Fibroblast of lung (primary cell): ENCODE data around the gene PFDN2. TPM values are rescaled to one million over a fixed set of nuclear protein-coding genes. Genes with fewer than 3 reads are reported as not detected.
"Not testable (repeated sequence)": the region's sequence is repeated elsewhere in the genome, so short reads cannot be mapped to it uniquely, and the experiment has no call there.

ENCODE experiments used
- DNase-seq, 2 donors: peaks; one replicate each; pipeline versions ENCODE4 v3.0.0 to v3.0.0-alpha.2; 2010; ENCODE audit warnings: low read depth in 2 of 2
- H2AFZ ChIP-seq: 2 replicates; pipeline ENCODE4 v1.5.1; 2012; ENCODE audit warnings: low read length, control low read depth, inconsistent platforms
- H3K27ac ChIP-seq: 2 replicates; pipeline ENCODE4 v1.5.1; 2011; ENCODE audit warnings: low read length, control low read depth; ENCODE audit not compliant: insufficient read depth
- H3K27me3 ChIP-seq: 2 replicates; pipeline ENCODE4 v1.5.1; 2011; ENCODE audit warnings: mild to moderate bottlenecking, low read length; ENCODE audit not compliant: control insufficient read depth, insufficient read depth
- H3K36me3 ChIP-seq: 2 replicates; pipeline ENCODE4 v1.5.1; 2011; ENCODE audit warnings: low read length; ENCODE audit not compliant: control insufficient read depth, insufficient read depth
- H3K4me1 ChIP-seq: 2 replicates; pipeline ENCODE4 v1.5.1; 2011; ENCODE audit warnings: low read length; ENCODE audit not compliant: control insufficient read depth, insufficient read depth; ENCODE audit errors: extremely low read depth
- H3K4me2 ChIP-seq: 2 replicates; pipeline ENCODE4 v1.5.1; 2011; ENCODE audit warnings: low read length, control low read depth; ENCODE audit not compliant: insufficient read depth; ENCODE audit errors: extremely low read depth
- H3K4me3 ChIP-seq, 4 experiments: fragments of 200-600 bp in 1 of 4; sonication (generic) in 1 of 4; replicated peaks in 1 of 4; 2 replicates each; pipeline ENCODE4 v1.5.1; 2011 to 2016; ENCODE audit warnings: low read length in 4 of 4, low read depth in 3 of 4, mild to moderate bottlenecking in 3 of 4, control low read depth in 2 of 4, inconsistent platforms in 1 of 4, mixed read lengths in 1 of 4; ENCODE audit not compliant: insufficient read depth in 1 of 4; ENCODE audit errors: control extremely low read depth in 1 of 4
- H3K79me2 ChIP-seq: 2 replicates; pipeline ENCODE4 v1.5.1; 2012; ENCODE audit warnings: mild to moderate bottlenecking, low read length, inconsistent platforms; ENCODE audit not compliant: control insufficient read depth, insufficient read depth
- H3K9ac ChIP-seq: 2 replicates; pipeline ENCODE4 v1.5.1; 2011; ENCODE audit warnings: mild to moderate bottlenecking, low read length, control low read depth; ENCODE audit not compliant: insufficient read depth
- H3K9me3 ChIP-seq: 2 replicates; pipeline ENCODE4 v1.5.1; 2012; ENCODE audit warnings: low read depth, low read length; ENCODE audit not compliant: control insufficient read depth, insufficient read depth
- H4K20me1 ChIP-seq: 2 replicates; pipeline ENCODE4 v1.5.1; 2011; ENCODE audit warnings: low read length; ENCODE audit not compliant: control insufficient read depth, insufficient read depth; ENCODE audit errors: extremely low read depth
- EZH2 ChIP-seq: IDR thresholded peaks from 2 replicates; pipeline ENCODE4 v1.5.1; 2012; ENCODE audit warnings: low read length, control low read depth, mild to moderate bottlenecking; ENCODE audit errors: missing control alignments
- polyA plus RNA-seq, 2 donors: library from polyadenylated mRNA; depleted of rRNA in 1 of 2; stranded (reverse) in 1 of 2; unstranded in 1 of 2; fragments of >200 nt; gene quantifications; 2 replicates each; pipeline ENCODE4 v1.2.1, GENCODE V29; 2011 to 2012; ENCODE audit warnings: missing spikeins in 1 of 2
- total RNA-seq: library from RNA; depleted of rRNA; stranded (reverse); fragments of >200 nt; gene quantifications from 2 replicates; pipeline ENCODE4 v1.2.1, GENCODE V29; 2014
- TF ChIP-seq, protein P1 (sequence below), 2 donors: IDR thresholded peaks in 1 of 2; conservative IDR thresholded peaks in 1 of 2; 1 replicate in 1 of 2; 2 replicates in 1 of 2; pipeline ENCODE4 v1.5.1; 2011 to 2012; ENCODE audit warnings: low read length in 2 of 2, control low read depth in 1 of 2, inconsistent platforms in 1 of 2, low read depth in 1 of 2, mild to moderate bottlenecking in 1 of 2

The PFDN2 gene
- total and polyA plus RNA-seq, 2 donors (not counting 1 experiment from before 2014, with no cell fraction given): 39.6 to 145 TPM

DNA sequence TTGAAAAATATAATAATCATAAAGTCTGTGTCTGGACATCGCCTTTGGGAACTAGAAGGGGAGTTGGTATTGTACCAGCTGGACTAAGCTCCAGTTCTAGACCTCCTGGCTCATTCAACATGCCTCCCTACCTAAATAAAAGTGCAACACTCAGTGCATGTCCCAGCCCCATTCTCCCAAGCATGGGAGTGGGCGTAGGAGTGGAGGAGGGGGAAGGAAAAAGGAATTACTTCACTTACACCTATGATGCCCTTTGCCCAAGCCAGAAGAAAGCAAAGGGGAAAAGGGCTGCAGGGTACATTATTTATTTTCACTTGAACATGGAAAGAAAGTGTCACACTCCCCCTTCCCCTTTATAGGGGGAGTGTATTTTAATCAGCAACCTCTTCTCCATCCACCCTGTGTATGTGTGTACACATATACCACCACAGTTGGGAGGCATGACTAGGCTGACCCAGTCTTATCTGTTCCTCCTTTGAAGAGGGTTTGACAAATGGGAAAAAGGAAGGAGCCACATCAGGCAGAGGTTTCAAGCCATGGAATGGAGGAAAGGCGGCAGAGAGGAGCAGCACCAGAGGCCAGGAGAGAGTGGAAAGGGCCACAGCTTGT lies 3.3 kb upstream of the PFDN2 start:
- Histone ChIP-seq H2AFZ (no peak overlapping the region), H3K4me1 (peaks cover 12% of the 10 kb centered on the region), H3K79me2 (peaks cover 37% of the 10 kb centered on the region), H3K36me3 (peaks cover 34% of the 10 kb centered on the region), H3K27me3 (no peaks in the 10 kb centered on the region), H3K27ac (no peak overlapping the region), H3K9me3 (no peaks in the 10 kb centered on the region), H3K4me3 (no peak overlapping the region), H3K4me2 (no peak overlapping the region), H4K20me1 (no peaks in the 10 kb centered on the region), H3K9ac (no peak overlapping the region)
- no peak for TF ChIP-seq EZH2
- TF ChIP-seq, protein P1, sequence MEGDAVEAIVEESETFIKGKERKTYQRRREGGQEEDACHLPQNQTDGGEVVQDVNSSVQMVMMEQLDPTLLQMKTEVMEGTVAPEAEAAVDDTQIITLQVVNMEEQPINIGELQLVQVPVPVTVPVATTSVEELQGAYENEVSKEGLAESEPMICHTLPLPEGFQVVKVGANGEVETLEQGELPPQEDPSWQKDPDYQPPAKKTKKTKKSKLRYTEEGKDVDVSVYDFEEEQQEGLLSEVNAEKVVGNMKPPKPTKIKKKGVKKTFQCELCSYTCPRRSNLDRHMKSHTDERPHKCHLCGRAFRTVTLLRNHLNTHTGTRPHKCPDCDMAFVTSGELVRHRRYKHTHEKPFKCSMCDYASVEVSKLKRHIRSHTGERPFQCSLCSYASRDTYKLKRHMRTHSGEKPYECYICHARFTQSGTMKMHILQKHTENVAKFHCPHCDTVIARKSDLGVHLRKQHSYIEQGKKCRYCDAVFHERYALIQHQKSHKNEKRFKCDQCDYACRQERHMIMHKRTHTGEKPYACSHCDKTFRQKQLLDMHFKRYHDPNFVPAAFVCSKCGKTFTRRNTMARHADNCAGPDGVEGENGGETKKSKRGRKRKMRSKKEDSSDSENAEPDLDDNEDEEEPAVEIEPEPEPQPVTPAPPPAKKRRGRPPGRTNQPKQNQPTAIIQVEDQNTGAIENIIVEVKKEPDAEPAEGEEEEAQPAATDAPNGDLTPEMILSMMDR (conservative IDR thresholded peaks at IDR 0.05 in 1 of 2, IDR thresholded peaks at IDR 0.05 in 1 of 2; ENCODE audit: low read depth in 1 of 2, low read length in 2 of 2): no peak
- DNase-seq: no peak

DNA sequence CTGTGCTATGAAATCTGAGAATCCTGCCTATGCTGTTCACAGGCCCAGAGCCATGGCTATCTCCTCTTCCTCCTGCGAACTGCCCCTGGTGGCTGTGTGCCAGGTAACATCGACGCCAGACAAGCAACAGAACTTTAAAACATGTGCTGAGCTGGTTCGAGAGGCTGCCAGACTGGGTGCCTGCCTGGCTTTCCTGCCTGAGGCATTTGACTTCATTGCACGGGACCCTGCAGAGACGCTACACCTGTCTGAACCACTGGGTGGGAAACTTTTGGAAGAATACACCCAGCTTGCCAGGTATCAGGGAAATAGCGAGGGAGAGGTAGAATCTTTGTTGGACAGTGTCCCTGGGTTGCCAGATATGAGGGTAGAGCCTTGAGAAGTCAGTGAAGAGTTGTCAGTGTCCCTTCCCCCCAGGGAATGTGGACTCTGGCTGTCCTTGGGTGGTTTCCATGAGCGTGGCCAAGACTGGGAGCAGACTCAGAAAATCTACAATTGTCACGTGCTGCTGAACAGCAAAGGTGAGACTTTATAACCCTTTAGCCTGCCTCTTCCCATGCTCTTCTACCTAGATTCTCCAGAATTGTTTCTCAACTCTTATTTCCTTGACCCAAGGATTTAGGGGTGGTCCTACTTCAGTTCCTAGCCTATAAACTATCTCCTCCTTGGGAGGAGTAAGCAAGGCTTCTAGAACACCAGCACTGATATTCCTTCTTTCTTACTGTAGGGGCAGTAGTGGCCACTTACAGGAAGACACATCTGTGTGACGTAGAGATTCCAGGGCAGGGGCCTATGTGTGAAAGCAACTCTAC lies 1.5 kb upstream of the PFDN2 start:
- H3K36me3 ChIP-seq: peaks cover 29% of the 10 kb centered on the region
- H3K79me2 ChIP-seq: peaks cover 48% of the 10 kb centered on the region
- peak overlapping the region; percentile 100 for H3K27ac ChIP-seq

DNA sequence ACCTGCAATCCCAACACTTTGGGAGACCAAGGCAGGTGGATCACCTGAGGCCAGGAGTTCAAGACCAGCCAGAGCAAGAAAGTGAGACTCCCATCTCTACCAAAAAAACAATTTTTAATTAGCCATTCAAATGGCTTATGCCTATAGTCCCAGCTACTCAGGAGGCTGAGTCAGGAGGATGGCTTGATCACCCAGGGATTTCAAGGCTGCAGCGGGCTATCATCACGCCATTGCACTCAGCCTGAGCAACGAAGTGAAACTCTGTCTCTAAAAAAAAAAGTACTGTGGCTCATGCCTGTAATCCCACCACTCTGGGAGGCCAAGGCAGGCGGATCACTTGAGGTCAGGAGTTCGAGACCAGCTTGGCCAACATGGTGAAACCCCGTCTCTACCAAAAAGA lies 1.9 kb downstream of the PFDN2 start:
- not testable (repeated sequence) for H3K27ac ChIP-seq, H3K36me3 ChIP-seq, H4K20me1 ChIP-seq, H3K4me3 ChIP-seq, H3K9ac ChIP-seq, H3K9me3 ChIP-seq, H3K27me3 ChIP-seq, H2AFZ ChIP-seq, H3K4me2 ChIP-seq, DNase-seq
- Histone ChIP-seq H3K4me1 (peaks cover 15% of the 10 kb centered on the region), H3K79me2 (peaks cover 72% of the 10 kb centered on the region)

More for the DNA sequence above, 1.5 kb upstream of the PFDN2 start:
- H3K4me1 ChIP-seq: peaks cover 15% of the 10 kb centered on the region
- TF ChIP-seq, protein P1 (conservative IDR thresholded peaks at IDR 0.05 in 1 of 2, IDR thresholded peaks at IDR 0.05 in 1 of 2; ENCODE audit: low read depth in 1 of 2, low read length in 2 of 2): peak; percentile 38 to 51
- TF ChIP-seq EZH2: no peak
- H3K9me3 ChIP-seq: no peaks in the 10 kb centered on the region
- peak overlapping the region; percentile 100 for H3K4me2 ChIP-seq
- H3K4me3 ChIP-seq: peak overlapping the region; percentile 85 to 100 (median 96)
- peaks cover 2% of the 10 kb centered on the region for H4K20me1 ChIP-seq
- H3K9ac ChIP-seq: peak overlapping the region; percentile 97
- no peaks in the 10 kb centered on the region for H3K27me3 ChIP-seq
- peak; percentile 75 to 80 for DNase-seq
- no peak overlapping the region for H2AFZ ChIP-seq
